Measurements from ENCODE around the gene FAM3A. TPM values are rescaled to one million over a fixed set of nuclear protein-coding genes. Genes with fewer than 3 reads are reported as not detected.

Gene FAM3A
- polyA plus RNA-seq, 3 donors = 48.9 to 61.5 (median 49.3) TPM

DNA sequence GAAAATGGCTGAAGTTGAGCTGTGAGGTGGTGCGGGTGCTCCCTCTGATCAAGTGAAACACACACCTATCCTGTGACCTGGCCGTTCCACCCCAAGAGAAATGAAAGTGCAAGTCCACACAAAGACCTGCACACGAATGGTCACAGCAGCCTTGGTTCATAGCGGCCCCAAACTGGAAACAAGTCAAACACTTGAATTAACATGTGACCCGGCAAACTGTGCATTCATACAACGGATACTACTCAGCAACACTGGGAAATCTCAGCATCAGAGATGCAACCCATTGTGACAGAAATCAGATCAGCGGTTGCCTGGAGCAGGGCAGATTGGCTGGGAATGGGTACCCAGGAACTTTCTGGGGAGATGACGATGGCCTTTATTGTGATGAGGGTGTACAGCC, 23.0 kb upstream of the FAM3A start:
- WGBS, 3 donors = 80 to 88% (median 81%) methylated on average over 8 of the region's 8 CpGs
- no peak overlapping the region for H3K27ac ChIP-seq (ENCODE audit: low read depth, low read length)

GRCh38 chrX:154535892-154536291, 19.9 kb upstream of the FAM3A start:
- 83 to 93% (median 83%) methylated on average over 6 to 9 of the region's 9 CpGs for WGBS, 3 donors
- H3K27ac ChIP-seq (ENCODE audit: low read depth, low read length) = no peak overlapping the region

- WGBS, 3 donors = 25 to 28% (median 28%) methylated on average over 27 to 34 of the region's 34 CpGs
These were observed 18.7 kb upstream of the FAM3A start for GRCh38 chrX:154534526-154535322.

DNA sequence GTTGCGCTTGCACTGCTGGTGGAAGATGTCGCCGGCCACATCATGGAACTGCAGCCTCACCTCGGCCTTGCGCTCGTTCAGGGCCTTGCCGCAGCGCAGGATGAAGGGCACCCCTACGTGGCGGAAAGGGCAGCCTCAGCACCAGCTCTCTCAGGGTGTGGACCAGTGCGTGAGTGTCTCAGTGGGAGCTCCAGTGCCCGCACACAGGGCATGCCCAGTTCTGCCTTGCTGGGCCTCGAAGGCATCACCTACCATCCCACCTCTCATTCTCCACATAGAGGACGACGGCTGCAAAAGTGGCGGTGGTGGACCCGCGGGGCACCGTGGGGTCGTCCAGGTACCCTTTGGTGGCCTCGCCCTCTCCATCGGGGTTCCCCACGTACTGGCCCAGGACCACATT, 16.7 kb upstream of the FAM3A start:
- H3K27ac ChIP-seq (ENCODE audit: low read depth, low read length) = no peak overlapping the region
- 92 to 94% (median 94%) methylated on average over 3 to 23 of the region's 23 CpGs for WGBS, 3 donors

More at GRCh38 chrX:154534526-154535322, 18.7 kb upstream of the FAM3A start:
- H3K27ac ChIP-seq (ENCODE audit: low read depth, low read length) = no peak overlapping the region

DNA sequence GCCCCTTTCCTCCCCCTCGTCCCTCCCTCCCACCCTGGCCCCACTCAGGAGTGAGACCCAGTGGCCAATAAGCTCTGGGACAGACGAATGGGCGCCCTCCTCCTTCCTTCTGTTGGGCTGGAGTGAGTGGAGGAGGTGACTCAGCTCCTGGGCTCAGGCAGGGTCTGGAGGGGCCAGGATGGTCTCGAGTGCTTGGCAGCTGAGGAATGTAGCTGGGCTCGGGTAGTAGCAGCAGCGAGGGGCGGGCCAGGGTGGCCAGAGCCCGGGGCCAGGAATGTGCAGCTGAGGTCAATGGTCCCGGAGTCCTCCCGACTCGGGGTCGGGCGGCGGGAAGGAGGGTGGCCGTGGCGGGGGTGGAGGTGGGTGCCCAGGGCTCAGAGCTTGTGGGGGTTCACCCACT, 15.6 kb upstream of the FAM3A start:
- no peak overlapping the region for H3K27ac ChIP-seq (ENCODE audit: low read depth, low read length)
- WGBS, 3 donors = 69 to 92% (median 80%) methylated on average over 2 to 16 of the region's 16 CpGs

- no peak overlapping the region for H3K27ac ChIP-seq (ENCODE audit: low read depth, low read length)
- WGBS, 3 donors = 66 to 92% (median 74%) methylated on average over 3 to 11 of the region's 11 CpGs
These were observed 14.3 kb upstream of the FAM3A start for GRCh38 chrX:154530286-154530685.

DNA sequence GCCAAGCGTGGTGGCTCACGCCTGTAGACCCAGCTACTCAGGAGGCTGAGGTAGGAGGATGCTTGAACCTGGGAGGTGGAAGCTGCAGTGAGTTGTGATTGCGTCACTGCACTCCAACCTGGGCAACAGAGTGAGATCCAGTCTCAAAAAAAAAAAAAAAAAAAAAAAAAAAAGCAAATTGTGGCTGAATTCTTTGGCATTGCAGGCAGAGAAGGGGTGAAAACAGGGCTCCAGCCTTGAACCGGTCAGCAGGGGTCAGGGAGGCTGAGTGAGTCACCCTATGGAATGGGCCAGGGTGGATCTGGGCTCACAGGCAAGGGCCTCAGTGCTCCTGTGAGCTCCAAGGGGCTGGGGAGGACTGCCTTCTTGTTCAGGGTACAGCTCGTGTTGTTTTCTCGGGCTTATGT, 13.2 kb upstream of the FAM3A start:
- H3K27ac ChIP-seq (ENCODE audit: low read depth, low read length) = no peak overlapping the region
- WGBS, 3 donors = 69 to 86% (median 85%) methylated on average over 5 to 6 of the region's 6 CpGs

GRCh38 chrX:154526901-154527675, 11.1 kb upstream of the FAM3A start:
- no peak overlapping the region for H3K27ac ChIP-seq (ENCODE audit: low read depth, low read length)
- WGBS, 3 donors = 5 to 22% (median 7%) methylated on average over 11 to 15 of the region's 15 CpGs

DNA sequence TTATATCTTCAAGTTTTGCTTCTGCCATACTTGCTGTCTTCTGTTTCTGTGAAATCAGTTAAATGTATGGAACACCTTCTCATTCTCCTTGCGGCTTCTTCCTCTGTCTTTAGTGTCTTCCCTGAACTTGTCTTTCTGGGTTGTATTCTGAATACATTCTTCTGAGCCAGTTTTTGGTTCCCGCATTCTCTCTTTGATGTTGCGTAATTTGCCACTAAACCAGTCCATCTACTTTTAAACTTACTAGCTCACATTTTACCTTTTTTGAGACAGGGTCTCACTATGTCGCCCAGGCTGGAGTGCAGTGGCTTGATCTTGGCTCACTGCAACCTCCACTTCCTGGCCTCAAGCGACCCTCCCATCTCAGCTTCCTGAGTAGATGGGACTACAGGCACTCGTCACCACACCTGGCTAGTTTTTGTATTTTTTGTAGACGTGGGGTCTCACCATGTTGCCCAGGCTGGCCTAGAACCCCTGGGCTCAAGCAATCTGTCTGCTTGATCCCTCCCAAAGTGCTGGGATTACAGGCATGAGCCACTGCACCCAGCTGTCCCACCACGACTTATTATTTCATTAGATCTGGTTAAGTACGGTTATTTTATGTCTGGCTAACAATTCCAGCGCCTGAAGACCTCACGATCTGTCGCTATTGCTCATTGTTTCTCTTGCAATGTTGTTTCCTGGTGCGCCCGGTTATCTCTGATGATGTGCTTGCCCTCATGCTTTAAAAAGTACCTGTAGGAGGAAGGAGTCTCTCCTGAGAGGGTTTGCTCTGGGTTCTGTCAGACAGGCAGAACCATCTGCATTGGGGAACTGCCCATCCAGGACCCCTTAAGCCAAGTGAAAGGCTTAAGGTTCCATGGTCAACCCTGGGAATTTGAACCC, 9.8 kb upstream of the FAM3A start:
- H3K27ac ChIP-seq (ENCODE audit: low read depth, low read length) = no peak overlapping the region
- WGBS, 3 donors = 78 to 87% (median 79%) methylated on average over 14 of the region's 14 CpGs

- no peak overlapping the region for H3K27ac ChIP-seq (ENCODE audit: low read depth, low read length)
- 93 to 95% (median 94%) methylated on average over 8 of the region's 8 CpGs for WGBS, 3 donors
These were observed 3.4 kb upstream of the FAM3A start for GRCh38 chrX:154519389-154519788.

DNA sequence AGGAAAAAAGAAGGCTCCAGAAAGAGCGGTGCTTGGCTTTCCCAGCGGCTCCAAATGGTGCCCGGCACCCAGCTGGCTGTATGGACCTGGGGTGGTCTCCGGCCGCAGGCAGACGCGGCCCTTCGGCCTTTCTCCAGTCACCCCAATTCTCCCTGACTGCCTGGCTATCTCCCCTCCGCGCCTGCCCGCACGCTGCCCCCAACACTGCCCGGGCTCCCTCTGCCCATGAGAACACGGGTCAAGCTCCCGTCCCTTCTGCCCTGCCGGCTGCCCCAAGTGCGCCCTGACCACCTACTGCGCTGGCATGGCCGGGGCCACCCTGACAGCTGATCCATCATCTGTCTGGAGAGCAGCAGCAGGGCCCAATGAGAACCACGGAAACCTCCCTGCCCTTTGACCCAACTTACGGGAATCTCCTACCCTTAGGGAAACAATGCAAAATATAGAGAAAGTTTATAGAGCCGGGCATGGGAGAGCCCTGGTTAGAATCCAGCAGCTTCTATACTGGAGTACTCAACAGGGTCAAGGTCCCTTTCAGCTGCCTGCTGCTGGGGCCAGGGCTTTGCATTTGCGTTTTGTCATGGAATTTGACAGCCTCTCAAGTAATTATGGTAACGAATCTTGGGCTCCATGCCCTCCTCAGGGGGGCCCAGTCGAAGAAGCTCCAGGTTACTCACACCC, 1.2 kb upstream of the FAM3A start:
- WGBS, 3 donors = 21 to 58% (median 56%) methylated on average over 24 to 25 of the region's 25 CpGs
- H3K27ac ChIP-seq (ENCODE audit: low read depth, low read length) = no peak overlapping the region

GRCh38 chrX:154516656-154517100, 646 bp upstream of the FAM3A start:
- H3K27ac ChIP-seq (ENCODE audit: low read depth, low read length) = peak overlapping the region; percentile 38
- WGBS, 3 donors = 3 to 32% (median 5%) methylated on average over 18 to 19 of the region's 19 CpGs

DNA sequence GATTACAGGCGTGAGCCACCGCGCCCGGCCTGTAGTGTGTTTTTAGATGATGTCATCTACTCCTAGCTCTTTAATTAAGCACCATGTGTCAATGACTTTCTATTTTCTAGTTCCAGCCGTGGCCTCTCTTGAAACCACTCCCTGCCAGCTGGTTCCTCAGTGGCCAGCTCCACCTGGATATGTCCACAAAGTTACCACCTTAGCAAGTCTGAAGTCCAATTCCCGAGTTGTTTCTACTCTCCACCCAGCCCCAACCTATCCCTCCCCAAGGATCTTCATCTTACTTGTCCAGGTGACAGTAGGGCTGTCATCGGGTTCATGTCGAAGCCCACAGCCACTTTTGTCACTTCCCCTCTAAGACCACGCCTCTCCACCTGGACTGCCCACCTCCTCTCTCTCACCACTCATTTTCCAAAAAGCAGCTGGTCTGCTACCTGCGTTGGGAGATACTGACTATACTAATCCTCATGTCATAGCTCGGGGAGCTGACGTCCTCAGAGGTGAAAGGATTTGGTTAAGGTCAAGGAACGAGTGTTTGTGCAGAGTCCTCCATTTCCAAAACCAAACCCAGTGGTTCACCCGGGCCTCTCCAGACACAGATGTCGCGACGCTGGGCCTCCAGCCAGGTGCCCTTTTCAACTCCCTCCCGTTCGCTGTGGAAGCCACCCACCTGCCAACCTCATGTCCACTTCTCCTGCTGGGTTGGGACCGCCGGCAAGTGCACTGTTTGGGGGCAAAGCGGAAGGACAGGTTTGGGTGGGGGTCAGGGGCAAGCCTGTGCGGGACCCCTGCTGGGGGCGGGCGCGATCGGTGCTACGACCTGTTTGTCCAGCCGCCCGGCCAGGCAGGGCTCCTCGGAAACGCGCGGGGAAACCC, 704 bp downstream of the FAM3A start:
- 16 to 41% (median 22%) methylated on average over 19 to 34 of the region's 34 CpGs for WGBS, 3 donors
- no peak overlapping the region for H3K27ac ChIP-seq (ENCODE audit: low read depth, low read length)

GRCh38 chrX:154513716-154514115, 2.3 kb downstream of the FAM3A start:
- 87 to 93% (median 89%) methylated on average over 2 of the region's 2 CpGs for WGBS, 3 donors
- no peak overlapping the region for H3K27ac ChIP-seq (ENCODE audit: low read depth, low read length)

- WGBS, 3 donors = 87 to 95% (median 94%) methylated on average over 13 to 16 of the region's 16 CpGs
- no peak overlapping the region for H3K27ac ChIP-seq (ENCODE audit: low read depth, low read length)
These were observed 3.0 kb downstream of the FAM3A start for GRCh38 chrX:154512879-154513553.

DNA sequence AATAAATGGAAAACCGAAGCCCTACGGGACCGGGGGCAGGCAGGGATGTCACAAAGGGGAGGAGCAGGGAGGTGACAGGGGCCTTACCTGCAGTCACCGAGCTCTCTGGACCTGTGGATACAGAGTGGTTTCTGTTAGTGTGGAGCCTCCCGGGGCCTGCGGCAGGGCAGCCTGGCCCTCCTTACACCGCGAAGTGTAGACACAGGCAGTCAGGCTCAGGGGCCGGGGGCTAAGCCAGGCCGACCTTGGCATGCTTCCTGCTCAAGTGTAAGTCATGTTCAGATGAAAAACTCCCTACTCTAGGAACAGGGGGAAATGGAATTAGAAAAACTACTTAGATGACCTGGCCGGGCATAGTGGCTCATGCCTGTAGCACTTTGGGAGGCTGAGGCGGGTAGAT, 4.3 kb downstream of the FAM3A start:
- no peak overlapping the region for H3K27ac ChIP-seq (ENCODE audit: low read depth, low read length)
- WGBS, 3 donors = 54 to 78% (median 67%) methylated on average over 12 of the region's 12 CpGs

DNA sequence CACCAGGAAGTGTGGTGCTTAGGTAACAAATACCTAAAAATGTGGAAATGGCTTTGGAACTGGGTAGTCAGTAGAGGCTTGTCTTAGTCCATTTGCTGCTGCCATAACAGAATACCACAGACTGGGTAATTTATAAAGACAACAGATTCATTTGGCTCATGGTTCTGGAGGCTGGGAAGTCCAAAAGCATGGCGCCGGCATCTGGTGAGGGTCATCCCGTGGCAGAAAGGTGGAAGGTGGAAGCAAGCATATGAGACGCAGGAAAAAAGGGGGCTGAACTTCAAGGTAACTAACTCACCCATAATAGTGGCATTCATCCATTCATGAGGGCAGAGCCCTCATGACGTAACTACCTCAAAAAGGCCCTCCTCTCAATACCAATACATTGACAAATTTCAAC, 6.6 kb downstream of the FAM3A start:
- whole genome bisulfite sequencing, 3 donors = 92 to 97% (median 95%) methylated on average over 2 to 5 of the region's 5 CpGs
- H3K27ac ChIP-seq (ENCODE audit: low read depth, low read length) = no peak overlapping the region
